ENCODE results near the gene DNAH2.

Gene DNAH2

DNA sequence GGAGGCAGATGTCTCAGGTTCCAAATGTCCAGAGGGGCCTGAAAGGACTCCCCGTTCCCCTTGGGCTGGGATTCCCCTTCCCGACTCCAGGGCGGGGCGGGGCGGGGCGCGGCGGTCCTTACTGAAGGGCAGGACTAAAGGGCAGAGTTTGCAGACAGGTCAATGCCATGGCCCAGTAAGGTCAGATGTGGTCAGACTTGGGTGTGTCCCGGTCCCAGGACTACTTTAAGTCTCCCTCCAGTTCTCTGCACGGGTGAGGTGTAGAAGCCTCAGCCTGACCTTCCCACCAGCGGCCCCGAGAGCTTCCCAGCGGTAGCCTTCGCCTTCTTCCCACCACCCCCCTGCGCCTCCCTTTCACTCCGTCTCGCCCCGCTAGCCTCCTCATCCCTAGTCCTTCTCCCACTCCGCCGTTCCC is 117.0 kb downstream of the DNAH2 start:
- H3K4me3 ChIP-seq (ENCODE audit: low read depth, low read length), result peak overlapping the region; percentile 68
- TF ChIP-seq, protein P1, sequence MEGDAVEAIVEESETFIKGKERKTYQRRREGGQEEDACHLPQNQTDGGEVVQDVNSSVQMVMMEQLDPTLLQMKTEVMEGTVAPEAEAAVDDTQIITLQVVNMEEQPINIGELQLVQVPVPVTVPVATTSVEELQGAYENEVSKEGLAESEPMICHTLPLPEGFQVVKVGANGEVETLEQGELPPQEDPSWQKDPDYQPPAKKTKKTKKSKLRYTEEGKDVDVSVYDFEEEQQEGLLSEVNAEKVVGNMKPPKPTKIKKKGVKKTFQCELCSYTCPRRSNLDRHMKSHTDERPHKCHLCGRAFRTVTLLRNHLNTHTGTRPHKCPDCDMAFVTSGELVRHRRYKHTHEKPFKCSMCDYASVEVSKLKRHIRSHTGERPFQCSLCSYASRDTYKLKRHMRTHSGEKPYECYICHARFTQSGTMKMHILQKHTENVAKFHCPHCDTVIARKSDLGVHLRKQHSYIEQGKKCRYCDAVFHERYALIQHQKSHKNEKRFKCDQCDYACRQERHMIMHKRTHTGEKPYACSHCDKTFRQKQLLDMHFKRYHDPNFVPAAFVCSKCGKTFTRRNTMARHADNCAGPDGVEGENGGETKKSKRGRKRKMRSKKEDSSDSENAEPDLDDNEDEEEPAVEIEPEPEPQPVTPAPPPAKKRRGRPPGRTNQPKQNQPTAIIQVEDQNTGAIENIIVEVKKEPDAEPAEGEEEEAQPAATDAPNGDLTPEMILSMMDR (IDR thresholded peaks at IDR 0.05; ENCODE audit: borderline replicate concordance, insufficient read depth, low read depth, low read length), result no peak

DNA sequence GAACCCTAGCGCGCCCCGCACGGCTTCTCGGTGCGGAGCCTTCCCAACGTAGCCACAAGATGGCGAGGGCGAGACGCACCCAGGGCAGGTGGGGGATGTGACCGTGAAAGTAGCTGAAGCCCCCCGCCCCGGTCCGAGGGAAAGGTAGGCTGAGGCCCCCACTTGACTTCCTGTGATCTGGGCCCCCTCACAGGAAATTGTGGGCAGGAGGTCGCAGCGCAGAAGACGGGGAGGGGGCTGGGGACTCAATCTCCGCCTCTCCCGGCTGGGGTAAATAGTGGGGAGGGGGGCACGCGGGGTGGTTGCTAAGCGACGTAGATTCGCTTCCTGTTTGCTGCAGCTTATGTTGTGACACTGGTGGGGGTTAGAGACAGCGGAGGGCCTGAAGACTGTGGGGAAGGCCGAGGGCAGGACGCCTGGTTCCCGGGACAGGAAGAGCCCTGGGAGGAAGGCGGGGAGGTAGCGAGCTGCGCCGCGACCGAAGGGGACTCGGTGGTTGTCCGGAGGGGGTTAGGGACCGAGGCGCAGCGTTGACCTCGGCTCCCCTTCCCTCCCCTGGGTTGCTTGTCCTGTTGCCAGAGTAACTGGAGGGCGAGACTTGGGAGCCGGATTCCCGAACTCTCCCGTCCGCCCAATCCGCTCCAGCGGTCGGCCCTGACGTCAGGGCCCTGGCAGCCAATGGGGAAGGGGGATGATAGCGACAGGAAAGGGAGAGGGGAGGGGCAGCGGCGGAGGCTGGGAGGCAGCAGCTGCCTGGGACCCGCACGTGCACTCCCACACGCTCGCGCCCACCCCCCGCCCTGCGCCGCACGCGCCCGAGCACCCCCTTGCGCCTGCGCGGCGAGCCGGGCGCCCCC is 117.6 kb downstream of the DNAH2 start:
- peak overlapping the region; percentile 68 for H3K4me3 ChIP-seq (ENCODE audit: low read depth, low read length)
- TF ChIP-seq, protein P1 (IDR thresholded peaks at IDR 0.05; ENCODE audit: borderline replicate concordance, insufficient read depth, low read depth, low read length), result peak; percentile 91

DNA sequence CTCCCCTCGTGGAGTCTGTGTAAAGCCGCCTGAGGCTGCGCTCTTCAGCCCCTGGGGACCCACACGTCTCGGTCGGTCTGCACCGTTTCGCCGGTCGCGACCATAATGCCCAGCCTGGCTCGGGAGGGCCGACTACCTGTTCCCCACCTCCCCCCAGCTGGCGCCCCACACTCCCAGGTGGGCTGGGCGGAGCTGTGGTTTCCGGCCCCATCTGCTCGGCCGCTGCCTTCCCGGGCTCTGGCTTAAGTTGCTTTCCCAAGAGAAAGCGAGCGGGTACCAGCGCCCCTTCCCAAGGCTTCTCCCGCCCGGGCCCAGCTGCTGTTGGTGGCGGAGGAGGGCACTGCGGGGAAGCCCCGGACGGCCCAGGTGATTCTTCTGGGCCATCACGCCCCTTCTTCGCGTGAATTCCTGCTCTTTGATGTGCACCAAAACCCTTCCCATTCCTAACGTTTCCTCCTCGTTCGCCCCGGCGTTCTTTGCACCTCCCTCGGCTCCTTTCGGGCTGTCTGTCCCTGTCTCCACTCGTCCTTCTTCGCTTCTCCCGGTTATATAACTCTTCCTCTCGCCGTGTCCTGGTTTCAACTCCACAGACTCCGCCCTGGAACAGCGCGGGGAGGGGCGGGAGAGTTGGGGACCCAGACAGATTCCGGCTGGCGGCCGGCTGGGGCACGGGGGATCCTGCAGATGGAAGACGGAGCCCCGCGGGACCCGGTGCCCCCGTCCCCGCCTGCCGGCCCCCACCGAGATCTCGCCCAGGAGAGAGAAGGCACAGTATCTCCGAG is 118.5 kb downstream of the DNAH2 start:
- TF ChIP-seq, protein P1 (IDR thresholded peaks at IDR 0.05; ENCODE audit: borderline replicate concordance, insufficient read depth, low read depth, low read length), result no peak
- H3K4me3 ChIP-seq (ENCODE audit: low read depth, low read length), result peak overlapping the region; percentile 68

DNA sequence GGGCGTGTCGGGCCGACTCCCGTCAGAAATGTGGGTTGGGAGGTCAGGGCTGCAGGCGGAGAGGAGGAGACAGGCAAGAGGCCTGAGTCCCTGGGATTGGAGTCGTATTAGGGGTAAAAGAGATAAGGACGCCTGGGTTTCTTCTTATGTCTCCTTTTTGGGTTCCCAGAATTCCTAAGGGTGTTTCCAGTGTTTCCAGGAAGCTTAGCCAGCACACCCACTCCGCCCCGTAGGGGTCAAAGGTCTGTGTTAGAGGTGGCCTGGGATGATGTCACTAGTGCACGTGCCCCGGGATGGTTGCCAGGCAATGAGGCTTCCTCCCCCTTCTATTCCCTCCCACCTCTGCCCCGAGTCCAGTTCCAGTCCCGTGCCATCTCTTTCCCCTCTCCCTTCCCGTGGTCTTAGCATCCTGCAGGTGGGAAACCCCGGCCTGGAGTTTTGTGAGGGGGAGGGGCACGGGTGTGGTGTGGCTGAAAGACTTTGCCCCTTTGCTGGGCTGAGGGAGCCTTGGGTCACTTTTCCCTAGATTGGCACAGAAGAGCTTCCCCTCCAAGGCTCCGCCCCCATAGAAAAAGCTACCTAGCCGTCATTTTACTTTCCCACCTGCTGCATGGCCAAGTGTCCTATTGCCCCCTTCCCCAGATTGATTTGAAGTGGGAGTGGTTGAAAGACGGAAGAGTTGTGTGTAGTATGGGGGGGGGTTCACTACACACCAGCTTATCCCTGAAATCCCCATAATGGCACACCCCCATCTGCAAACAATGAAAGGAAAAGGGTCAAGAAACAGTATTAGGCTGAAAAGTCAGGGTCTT is 119.3 kb downstream of the DNAH2 start:
- TF ChIP-seq, protein P1 (IDR thresholded peaks at IDR 0.05; ENCODE audit: borderline replicate concordance, insufficient read depth, low read depth, low read length), result no peak
- H3K4me3 ChIP-seq (ENCODE audit: low read depth, low read length), result peak overlapping the region; percentile 68

DNA sequence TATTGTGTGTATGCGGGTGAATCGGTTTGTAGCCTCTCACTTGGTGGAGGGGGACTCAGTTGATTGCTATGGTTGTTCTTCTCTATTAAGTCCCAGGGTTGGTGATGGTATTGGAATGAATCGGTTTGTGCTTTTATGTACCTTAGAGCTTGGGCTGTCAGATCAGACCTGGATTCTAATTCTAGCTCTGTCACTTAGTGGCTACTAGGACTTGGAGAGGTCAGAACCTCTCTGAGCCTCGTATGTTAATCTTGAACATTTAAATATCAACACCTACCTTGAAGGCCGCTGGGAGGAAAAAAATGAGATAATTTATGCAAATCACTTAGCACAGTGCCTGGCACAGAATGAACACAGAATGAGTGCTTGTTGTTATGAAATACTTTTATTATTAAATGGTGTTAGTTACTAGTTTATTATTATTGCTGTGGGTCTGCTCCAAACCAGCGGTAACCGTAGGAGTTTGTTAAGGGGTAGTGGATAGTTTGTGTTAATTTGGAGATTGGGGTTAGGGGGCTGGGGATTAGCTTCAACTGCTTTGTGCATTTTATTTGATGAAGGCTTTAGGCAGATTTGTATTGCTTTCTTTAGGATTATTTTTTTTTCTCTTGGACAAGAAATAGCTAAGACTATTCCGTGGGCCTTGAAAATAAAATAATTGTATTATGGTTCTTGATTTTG is 120.0 kb downstream of the DNAH2 start:
- H3K4me3 ChIP-seq (ENCODE audit: low read depth, low read length), result peak overlapping the region; percentile 68

More for the DNA sequence above, 120.0 kb downstream of the DNAH2 start:
- TF ChIP-seq, protein P1 (IDR thresholded peaks at IDR 0.05; ENCODE audit: borderline replicate concordance, insufficient read depth, low read depth, low read length), result no peak
